Transverse colon (tissue), 4 donors: Measurements from ENCODE around the gene PTP4A2.

Experiments used
- CTCF ChIP-seq, 5 experiments: fragments of 200-600 bp in 3 of 5; fragments of 450-650 bp in 2 of 5; sonication (generic) in 3 of 5; IDR thresholded peaks; 1 replicate in 2 of 5; 2 replicates in 3 of 5; pipeline ENCODE4 v1.5.1; 2016 to 2017; ENCODE audit warnings: antibody characterized with exemption in 5 of 5, inconsistent platforms in 3 of 5, mild to moderate bottlenecking in 2 of 5, moderate library complexity in 1 of 5
- POLR2A ChIP-seq: fragments of 450-650 bp; IDR thresholded peaks from one replicate; pipeline ENCODE4 v1.6.1; 2016; ENCODE audit warnings: antibody characterized with exemption, mild to moderate bottlenecking, moderate library complexity
- POLR2AphosphoS5 ChIP-seq, 3 donors: sonication (generic); formaldehyde crosslinking; IDR thresholded peaks; one replicate each; pipeline ENCODE4 v1.6.1; 2016; ENCODE audit warnings: antibody characterized with exemption in 3 of 3

GRCh38 chr1:31883357-31883942 is 54.7 kb downstream of the PTP4A2 start:
- TF ChIP-seq CTCF (IDR thresholded peaks at IDR 0.05) (no peak), POLR2AphosphoS5 (IDR thresholded peaks at IDR 0.05) (no peak), POLR2A (no peak)
